NOMO-1 treated with dmso at 0.1 percent for 144 hours (cell line): Measurements from ENCODE around the gene GNA14.
"Not testable (repeated sequence)": the region's sequence is repeated elsewhere in the genome, so short reads cannot be mapped to it uniquely, and the experiment has no call there.

Experiments
- DNase-seq: peaks from one replicate; lab custom pipeline; 2025; ENCODE audit not compliant: unreplicated experiment; lab: John Stamatoyannopoulos, UW

The GNA14 gene

DNA sequence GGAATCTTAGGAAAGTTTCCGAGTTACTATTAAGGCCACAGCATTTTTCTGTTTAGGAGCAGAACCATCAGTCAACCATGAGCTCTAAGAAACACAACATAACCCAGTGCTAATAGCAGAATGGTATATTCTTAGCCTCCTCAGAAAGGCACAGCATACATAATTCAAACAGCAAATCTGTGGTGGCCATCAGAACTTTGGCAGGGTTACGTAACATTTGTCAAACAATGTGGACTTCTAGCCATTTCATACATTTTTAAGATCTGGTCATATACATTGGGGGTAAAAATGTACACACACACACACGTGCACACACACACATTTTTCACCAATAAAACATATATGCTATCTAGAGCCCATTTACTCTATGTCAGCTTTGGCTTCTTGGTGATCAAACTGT lies 225.2 kb downstream of the GNA14 start:
- DNase-seq = no peak

DNA sequence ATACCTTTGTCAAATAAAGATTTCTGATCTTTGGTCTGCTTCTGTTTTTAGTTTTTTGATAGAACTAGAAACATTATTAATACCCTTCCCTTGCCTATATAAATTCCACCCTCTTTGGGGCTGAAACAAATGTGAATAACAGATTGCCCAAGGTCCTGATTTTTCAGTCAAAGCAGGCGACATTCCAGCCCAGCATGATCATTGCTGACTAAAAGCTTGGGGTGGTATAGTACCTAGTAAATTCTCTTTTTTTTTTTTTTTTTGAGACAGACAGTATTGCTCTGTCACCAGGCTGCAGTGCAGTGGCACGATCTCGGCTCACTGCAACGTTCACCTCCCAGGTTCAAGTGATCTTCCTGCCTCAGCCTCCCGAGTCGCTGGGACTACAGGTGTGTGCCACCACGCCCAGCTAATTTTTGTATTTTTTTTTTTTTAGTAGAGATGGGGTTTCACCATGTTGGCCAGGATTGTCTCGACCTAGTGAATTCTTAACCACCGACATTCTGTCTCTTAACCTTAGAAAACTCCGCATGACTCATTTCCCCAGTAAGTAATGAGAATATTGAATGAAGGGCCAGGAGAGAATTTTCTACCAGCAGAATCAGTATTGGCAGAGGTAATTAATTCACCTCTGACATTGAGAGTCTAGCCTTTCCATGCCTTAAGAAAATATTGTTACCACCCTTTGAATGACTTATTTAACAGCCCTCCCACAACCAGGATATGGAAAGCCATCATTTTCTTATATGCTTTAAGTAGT lies 226.4 kb downstream of the GNA14 start:
- no peak for DNase-seq

GRCh38 chr9:77420641-77421040 lies 227.5 kb downstream of the GNA14 start:
- DNase-seq = no peak

GRCh38 chr9:77418226-77418625 lies 229.9 kb downstream of the GNA14 start:
- DNase-seq = no peak

- DNase-seq = no peak
Measured at GRCh38 chr9:77417566-77417965, 230.6 kb downstream of the GNA14 start.

DNA sequence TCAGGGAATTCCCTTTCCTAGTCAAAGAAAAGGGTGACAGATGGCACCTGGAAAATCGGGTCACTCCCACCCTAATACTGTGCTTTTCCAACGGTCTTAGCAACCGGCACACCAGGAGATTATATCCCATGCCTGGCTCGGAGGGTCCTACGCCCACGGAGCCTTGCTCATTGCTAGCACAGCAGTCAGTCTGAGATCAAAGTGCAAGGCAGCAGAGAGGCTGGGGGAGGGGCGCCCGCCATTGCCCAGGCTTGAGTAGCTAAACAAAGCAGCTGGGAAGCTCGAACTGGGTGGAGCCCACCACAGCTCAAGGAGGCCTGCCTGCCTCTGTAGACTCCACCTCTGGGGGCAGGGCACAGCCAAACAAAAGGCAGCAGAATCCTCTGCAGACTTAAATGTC lies 239.6 kb downstream of the GNA14 start:
- DNase-seq = not testable (repeated sequence)

DNA sequence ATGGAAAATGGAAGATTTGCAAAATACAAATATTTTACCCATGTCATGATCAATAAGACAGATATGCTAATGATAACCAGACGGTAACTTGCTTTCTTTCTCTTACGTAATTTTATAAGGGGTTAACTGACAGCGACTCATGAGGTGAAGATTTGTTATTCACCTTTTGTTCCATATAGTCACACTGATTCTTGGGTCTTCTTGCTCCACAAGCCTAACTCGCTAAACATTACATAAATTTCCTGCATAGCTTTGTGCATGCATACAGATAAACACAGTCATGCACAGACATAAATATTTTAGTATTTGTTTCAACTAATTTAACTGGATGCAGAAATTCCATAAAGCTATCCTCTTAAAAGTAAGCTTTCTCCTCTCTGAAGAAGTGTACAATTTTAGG lies 244.9 kb downstream of the GNA14 start:
- DNase-seq = no peak

DNA sequence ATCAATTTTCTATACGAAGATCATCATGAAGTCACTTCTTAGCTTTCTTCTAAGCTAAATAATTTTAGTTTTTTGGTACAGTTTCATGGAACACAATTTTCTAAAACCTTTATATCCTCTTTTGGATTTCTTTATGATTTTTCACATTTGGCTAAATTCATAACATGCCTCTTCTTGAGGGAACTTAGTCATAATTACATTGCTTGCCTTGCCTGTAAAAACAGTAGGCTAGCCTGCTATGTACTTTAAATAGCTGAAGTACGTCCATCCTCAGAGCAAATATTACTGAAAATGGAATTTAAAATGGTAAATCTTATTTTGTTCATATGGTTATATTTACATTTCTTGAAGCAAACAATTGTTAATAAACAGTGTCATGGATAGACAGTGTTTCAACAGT lies 245.8 kb downstream of the GNA14 start:
- DNase-seq = no peak

DNA sequence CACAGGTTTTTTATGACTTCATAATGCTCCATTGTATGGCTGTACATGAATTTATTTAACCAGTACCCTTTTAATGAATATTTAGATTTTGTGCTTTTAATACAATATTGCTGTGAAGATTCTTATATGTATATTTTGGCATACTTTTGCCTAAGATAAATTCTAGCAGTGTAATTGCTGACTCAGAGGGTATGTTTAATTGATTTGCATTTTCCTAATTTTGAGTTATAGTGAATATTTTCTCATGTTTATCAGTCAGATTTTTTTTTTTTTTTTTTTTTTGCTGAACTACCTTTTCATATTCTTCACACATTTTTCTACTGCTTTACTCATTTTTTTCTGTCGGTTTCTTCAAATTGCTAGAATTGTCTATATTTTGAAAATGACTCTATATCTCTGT lies 248.2 kb downstream of the GNA14 start:
- DNase-seq = no peak

- not testable (repeated sequence) for DNase-seq
Measured at GRCh38 chr9:77398581-77398980, 249.5 kb downstream of the GNA14 start.

GRCh38 chr9:77392328-77392727 lies 255.8 kb downstream of the GNA14 start:
- DNase-seq = no peak

- no peak for DNase-seq
Measured at GRCh38 chr9:77391834-77392233, 256.3 kb downstream of the GNA14 start.

DNA sequence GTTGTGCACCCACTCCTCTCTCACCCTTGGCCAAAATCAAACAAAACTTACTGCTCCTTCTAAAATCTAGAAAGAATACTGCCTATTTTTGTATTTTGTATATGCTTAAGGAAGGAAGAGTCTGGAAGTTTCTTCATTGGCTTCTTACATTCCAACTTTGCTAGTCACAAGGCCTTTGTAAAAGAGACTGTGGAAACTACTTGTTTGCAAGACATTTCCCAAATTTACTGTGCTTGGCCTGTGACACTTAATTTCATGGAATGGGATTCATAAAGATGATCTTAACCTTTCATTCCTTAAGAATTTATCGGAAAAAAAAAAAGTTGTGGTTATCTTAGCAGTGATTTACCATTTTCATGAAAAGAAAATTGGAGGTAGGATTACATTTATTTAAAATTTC lies 261.9 kb downstream of the GNA14 start:
- DNase-seq = no peak

DNA sequence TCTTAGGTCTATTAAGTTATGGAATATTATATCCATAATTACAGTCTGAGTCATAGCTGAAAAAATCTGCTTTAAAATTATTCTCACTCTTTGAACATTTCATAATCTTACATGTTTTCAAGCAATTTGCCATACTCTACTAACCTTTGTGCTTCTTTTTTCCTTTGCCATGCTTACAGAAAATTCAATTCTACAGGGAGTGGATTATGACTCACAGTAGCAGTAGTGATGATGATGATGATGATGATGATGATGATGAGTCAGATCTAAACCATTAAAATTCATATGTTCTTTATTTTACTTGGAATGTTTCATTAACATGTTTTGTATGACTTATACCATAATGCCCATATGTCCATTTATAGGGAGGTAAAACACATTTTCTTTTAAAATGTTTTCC lies 263.7 kb downstream of the GNA14 start:
- DNase-seq = no peak

- no peak for DNase-seq
Measured at GRCh38 chr9:77375956-77376532, 272.1 kb downstream of the GNA14 start.

DNA sequence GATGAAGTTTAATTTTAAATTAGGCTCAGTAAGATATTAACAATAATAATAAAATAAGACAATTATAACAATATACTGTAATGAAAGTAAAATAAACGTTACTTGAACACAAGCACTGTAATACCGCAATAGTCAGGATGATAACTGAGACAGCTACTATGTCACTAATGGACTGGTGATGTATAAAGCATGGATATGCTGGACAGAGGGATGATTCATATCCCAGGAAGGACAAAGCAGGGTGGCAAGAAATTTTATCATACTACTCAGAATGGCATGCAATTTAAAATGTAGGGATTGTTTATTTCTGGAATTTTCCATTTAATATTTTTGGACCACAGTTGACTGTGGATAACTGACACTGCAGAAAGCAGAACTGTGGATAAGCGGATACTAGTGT lies 273.9 kb downstream of the GNA14 start:
- DNase-seq = no peak
